Skeletal muscle satellite cell (primary cell): ENCODE data around the gene SLC46A3. TPM values are rescaled to one million over a fixed set of nuclear protein-coding genes. Genes with fewer than 3 reads are reported as not detected.
A peak's percentile ranks its signal among the peaks of the same experiment; 100 is the strongest.

ENCODE experiments used
- H3K27me3 ChIP-seq: 2 replicates; pipeline ENCODE4 v1.7.0; 2013; ENCODE audit warnings: low read length; ENCODE audit not compliant: control insufficient read depth, insufficient read depth
- H3K36me3 ChIP-seq: 2 replicates; pipeline ENCODE4 v1.7.0; 2013; ENCODE audit warnings: mild to moderate bottlenecking, control low read depth, low read length; ENCODE audit not compliant: insufficient read depth
- H3K4me1 ChIP-seq: 2 replicates; pipeline ENCODE4 v1.7.0; 2013; ENCODE audit warnings: low read length; ENCODE audit not compliant: control insufficient read depth, insufficient read depth
- H3K4me2 ChIP-seq: 2 replicates; pipeline ENCODE4 v1.7.0; 2013; ENCODE audit warnings: mild to moderate bottlenecking, low read length
- H3K4me3 ChIP-seq: 2 replicates; pipeline ENCODE4 v1.7.0; 2013; ENCODE audit warnings: low read length
- H3K9ac ChIP-seq: 2 replicates; pipeline ENCODE4 v1.7.0; 2013; ENCODE audit warnings: mild to moderate bottlenecking, low read depth, low read length, moderate library complexity
- H3K9me3 ChIP-seq: replicated peaks from 2 replicates; pipeline ENCODE4 v1.7.0; 2013; ENCODE audit warnings: mild to moderate bottlenecking, control low read depth, low read length
- total RNA-seq: library from RNA; depleted of rRNA; stranded (reverse); fragments of >200 nt; gene quantifications from 2 replicates; pipeline ENCODE4 v1.2.3, GENCODE V29; 2012; rRNA removed

Gene SLC46A3
- total RNA-seq = 0.25 and 2.0 TPM in 2 replicates

- Histone ChIP-seq H3K4me1 (peaks cover 40% of the 10 kb centered on the region), H3K4me2 (peak within 1 kb of the TSS; percentile 97), H3K36me3 (no peaks in the 10 kb centered on the region), H3K9ac (peak within 1 kb of the TSS; percentile 96), H3K9me3 (no peaks in the 10 kb centered on the region), H3K4me3 (peak within 1 kb of the TSS; percentile 84), H3K27me3 (no peaks in the 10 kb centered on the region)
Observed at GRCh38 chr13:28718543-28719226, at the start of gene SLC46A3. SLC46A3 (minus strand) TSS chr13:28718970; CDS start chr13:28717998, 972 bp downstream.

GRCh38 chr13:28763887-28764286 is 45.1 kb upstream of the SLC46A3 start:
- H3K4me3 ChIP-seq = no peak overlapping the region
- H3K27me3 ChIP-seq = peaks cover 8% of the 10 kb centered on the region
- no peaks in the 10 kb centered on the region for H3K9me3 ChIP-seq
- H3K4me2 ChIP-seq = no peak overlapping the region
- H3K4me1 ChIP-seq = no peaks in the 10 kb centered on the region
- H3K9ac ChIP-seq = no peak overlapping the region
- no peaks in the 10 kb centered on the region for H3K36me3 ChIP-seq

GRCh38 chr13:28761586-28761985 is 42.8 kb upstream of the SLC46A3 start:
- Histone ChIP-seq H3K9me3 (no peaks in the 10 kb centered on the region), H3K4me3 (no peak overlapping the region), H3K27me3 (peaks cover 8% of the 10 kb centered on the region), H3K9ac (no peak overlapping the region), H3K36me3 (no peaks in the 10 kb centered on the region), H3K4me2 (no peak overlapping the region), H3K4me1 (no peaks in the 10 kb centered on the region)

- H3K36me3 ChIP-seq = no peaks in the 10 kb centered on the region
- H3K9me3 ChIP-seq = no peaks in the 10 kb centered on the region
- H3K27me3 ChIP-seq = no peaks in the 10 kb centered on the region
- peaks cover 25% of the 10 kb centered on the region for H3K4me1 ChIP-seq
- H3K4me2 ChIP-seq = no peak overlapping the region
- H3K4me3 ChIP-seq = no peak overlapping the region
- H3K9ac ChIP-seq = no peak overlapping the region
Observed at GRCh38 chr13:28755546-28755870, 36.7 kb upstream of the SLC46A3 start.

- Histone ChIP-seq H3K4me2 (no peak overlapping the region), H3K4me1 (peaks cover 31% of the 10 kb centered on the region), H3K36me3 (no peaks in the 10 kb centered on the region), H3K4me3 (no peak overlapping the region), H3K9ac (no peak overlapping the region), H3K27me3 (no peaks in the 10 kb centered on the region), H3K9me3 (no peaks in the 10 kb centered on the region)
Observed at GRCh38 chr13:28754698-28755545, 36.2 kb upstream of the SLC46A3 start.

- H3K4me2 ChIP-seq = no peak overlapping the region
- no peaks in the 10 kb centered on the region for H3K36me3 ChIP-seq
- peaks cover 36% of the 10 kb centered on the region for H3K4me1 ChIP-seq
- H3K9ac ChIP-seq = peak overlapping the region; percentile 53
- H3K4me3 ChIP-seq = no peak overlapping the region
- H3K9me3 ChIP-seq = no peaks in the 10 kb centered on the region
- no peaks in the 10 kb centered on the region for H3K27me3 ChIP-seq
Observed at GRCh38 chr13:28753946-28754345, 35.2 kb upstream of the SLC46A3 start.

GRCh38 chr13:28753208-28753892 is 34.6 kb upstream of the SLC46A3 start:
- H3K9ac ChIP-seq = peak overlapping the region; percentile 71
- no peak overlapping the region for H3K4me3 ChIP-seq
- H3K9me3 ChIP-seq = no peaks in the 10 kb centered on the region

GRCh38 chr13:28751175-28751960 is 32.6 kb upstream of the SLC46A3 start:
- no peaks in the 10 kb centered on the region for H3K27me3 ChIP-seq
- H3K36me3 ChIP-seq = no peaks in the 10 kb centered on the region
- H3K4me3 ChIP-seq = no peak overlapping the region

More at GRCh38 chr13:28753208-28753892, 34.6 kb upstream of the SLC46A3 start:
- peaks cover 36% of the 10 kb centered on the region for H3K4me1 ChIP-seq
- no peaks in the 10 kb centered on the region for H3K27me3 ChIP-seq
- peak overlapping the region; percentile 64 for H3K4me2 ChIP-seq
- H3K36me3 ChIP-seq = no peaks in the 10 kb centered on the region

GRCh38 chr13:28750187-28751045 is 31.6 kb upstream of the SLC46A3 start:
- H3K4me1 ChIP-seq = peaks cover 36% of the 10 kb centered on the region
- peak overlapping the region; percentile 7 for H3K4me2 ChIP-seq
- H3K9ac ChIP-seq = no peak overlapping the region
- no peak overlapping the region for H3K4me3 ChIP-seq
- no peaks in the 10 kb centered on the region for H3K9me3 ChIP-seq
- H3K36me3 ChIP-seq = no peaks in the 10 kb centered on the region
- H3K27me3 ChIP-seq = no peaks in the 10 kb centered on the region

More at GRCh38 chr13:28751175-28751960, 32.6 kb upstream of the SLC46A3 start:
- Histone ChIP-seq H3K4me2 (no peak overlapping the region), H3K4me1 (peaks cover 36% of the 10 kb centered on the region), H3K9ac (no peak overlapping the region), H3K9me3 (no peaks in the 10 kb centered on the region)

- Histone ChIP-seq H3K27me3 (no peaks in the 10 kb centered on the region), H3K4me2 (no peak overlapping the region), H3K36me3 (no peaks in the 10 kb centered on the region), H3K9ac (no peak overlapping the region), H3K4me1 (peaks cover 35% of the 10 kb centered on the region), H3K4me3 (no peak overlapping the region), H3K9me3 (no peaks in the 10 kb centered on the region)
Observed at GRCh38 chr13:28747851-28748250, 29.1 kb upstream of the SLC46A3 start.
